H9 (cell line): ENCODE data around the gene TFF2. TPM values are rescaled to one million over a fixed set of nuclear protein-coding genes. Genes with fewer than 3 reads are reported as not detected.

Source experiments
- DNase-seq: peaks from one replicate; pipeline ENCODE4 v3.0.0-alpha.2; 2017
- H2AFZ ChIP-seq: one replicate; pipeline ENCODE4 v1.6.1; 2013; ENCODE audit warnings: mild to moderate bottlenecking, low read length, control low read depth, moderate library complexity
- H2AK5ac ChIP-seq: 2 replicates; pipeline ENCODE4 v1.6.1; 2013; ENCODE audit warnings: low read length, control low read depth, mixed read lengths; ENCODE audit not compliant: insufficient read length
- H2BK120ac ChIP-seq: one replicate; pipeline ENCODE4 v1.6.1; 2013; ENCODE audit warnings: low read depth, mild to moderate bottlenecking, low read length, control low read depth, inconsistent platforms; ENCODE audit not compliant: poor library complexity, severe bottlenecking
- H2BK12ac ChIP-seq: 2 replicates; pipeline ENCODE4 v1.6.1; 2013; ENCODE audit warnings: low read length, control low read depth, mixed read lengths, low read depth; ENCODE audit not compliant: insufficient read length
- H2BK15ac ChIP-seq: 2 replicates; pipeline ENCODE4 v1.6.1; 2013; ENCODE audit warnings: low read depth, low read length, control low read depth
- H2BK20ac ChIP-seq: one replicate; pipeline ENCODE4 v1.6.1; 2013; ENCODE audit warnings: low read depth, mild to moderate bottlenecking, low read length, control low read depth, inconsistent platforms; ENCODE audit not compliant: poor library complexity, severe bottlenecking
- H2BK5ac ChIP-seq: 2 replicates; pipeline ENCODE4 v1.6.1; 2013; ENCODE audit warnings: low read length, control low read depth, mixed read lengths; ENCODE audit not compliant: insufficient read length
- H3K14ac ChIP-seq: 2 replicates; pipeline ENCODE4 v1.6.1; 2013; ENCODE audit warnings: low read length, control low read depth; ENCODE audit not compliant: insufficient read depth
- H3K18ac ChIP-seq: 2 replicates; pipeline ENCODE4 v1.6.1; 2013; ENCODE audit warnings: low read depth, mild to moderate bottlenecking, mixed read lengths, low read length, control low read depth; ENCODE audit not compliant: insufficient read length
- H3K23ac ChIP-seq: 2 replicates; pipeline ENCODE4 v1.6.1; 2013; ENCODE audit warnings: low read length, control low read depth, mixed read lengths, low read depth; ENCODE audit not compliant: insufficient read length
- H3K23me2 ChIP-seq: 2 replicates; pipeline ENCODE4 v1.6.1; 2013; ENCODE audit warnings: low read depth, mild to moderate bottlenecking, mixed read lengths, low read length, control low read depth; ENCODE audit not compliant: insufficient read length, poor library complexity, severe bottlenecking
- H3K27ac ChIP-seq: 2 replicates; pipeline ENCODE4 v1.5.1; 2013; ENCODE audit warnings: low read length, control low read depth, mixed read lengths, low read depth; ENCODE audit not compliant: insufficient read length
- H3K27me3 ChIP-seq: 2 replicates; pipeline ENCODE4 v1.6.1; 2013; ENCODE audit warnings: low read length, control low read depth, inconsistent platforms; ENCODE audit not compliant: insufficient read depth
- H3K4ac ChIP-seq: 2 replicates; pipeline ENCODE4 v1.6.1; 2013; ENCODE audit warnings: low read depth, mild to moderate bottlenecking, control low read depth, inconsistent platforms, low read length, moderate library complexity
- H3K4me1 ChIP-seq: 2 replicates; pipeline ENCODE4 v1.6.1; 2013; ENCODE audit warnings: low read length, control low read depth, inconsistent platforms; ENCODE audit not compliant: insufficient read depth
- H3K4me2 ChIP-seq: 2 replicates; pipeline ENCODE4 v1.6.1; 2013; ENCODE audit warnings: low read length, control low read depth, mixed read lengths; ENCODE audit not compliant: insufficient read length, insufficient read depth
- H3K56ac ChIP-seq: 2 replicates; pipeline ENCODE4 v1.6.1; 2013; ENCODE audit warnings: low read depth, mild to moderate bottlenecking, mixed read lengths, low read length, control low read depth; ENCODE audit not compliant: insufficient read length
- H3K79me1 ChIP-seq: 2 replicates; pipeline ENCODE4 v1.6.1; 2013; ENCODE audit warnings: low read depth, mild to moderate bottlenecking, moderate library complexity, low read length, control low read depth, inconsistent platforms; ENCODE audit not compliant: insufficient read depth, poor library complexity, severe bottlenecking
- H3K79me2 ChIP-seq: 2 replicates; pipeline ENCODE4 v1.6.1; 2013; ENCODE audit warnings: low read length, control low read depth, inconsistent platforms; ENCODE audit not compliant: insufficient read depth
- H3K9ac ChIP-seq: 2 replicates; pipeline ENCODE4 v1.6.1; 2013; ENCODE audit warnings: low read length, control low read depth, mixed read lengths; ENCODE audit not compliant: insufficient read length; ENCODE audit errors: extremely low read depth
- H3K9me3 ChIP-seq: one replicate; pipeline ENCODE4 v1.6.1; 2013; ENCODE audit warnings: low read depth, low read length, inconsistent platforms; ENCODE audit not compliant: control insufficient read depth
- H3T11ph ChIP-seq: one replicate; pipeline ENCODE4 v1.6.1; 2013; ENCODE audit warnings: mild to moderate bottlenecking, low read length, control low read depth, inconsistent platforms
- H4K20me1 ChIP-seq: one replicate; pipeline ENCODE4 v1.6.1; 2013; ENCODE audit not compliant: control insufficient read depth, insufficient read length, insufficient read depth
- H4K5ac ChIP-seq: 2 replicates; pipeline ENCODE4 v1.6.1; 2013; ENCODE audit warnings: low read depth, mild to moderate bottlenecking, mixed read lengths, low read length, control low read depth; ENCODE audit not compliant: insufficient read length
- H4K8ac ChIP-seq: replicated peaks from 2 replicates; pipeline ENCODE4 v1.6.1; 2013; ENCODE audit warnings: low read length, control low read depth, mixed read lengths, low read depth; ENCODE audit not compliant: insufficient read length
- H4K91ac ChIP-seq: 2 replicates; pipeline ENCODE4 v1.6.1; 2013; ENCODE audit warnings: low read depth, mild to moderate bottlenecking, moderate library complexity, mixed read lengths, low read length, control low read depth; ENCODE audit not compliant: insufficient read length
- H3K27ac Mint-ChIP-seq, 3 experiments: 2 replicates in 2 of 3; 3 replicates in 1 of 3; pipeline ENCODE4 v1.8.0; 2020 to 2021; ENCODE audit warnings: mixed read lengths in 3 of 3, mild to moderate bottlenecking in 1 of 3, moderate library complexity in 1 of 3
- H3K27me3 Mint-ChIP-seq: 2 replicates; pipeline ENCODE4 v1.8.0; 2021; ENCODE audit warnings: low read depth, mild to moderate bottlenecking, moderate library complexity, mixed read lengths
- H3K36me3 Mint-ChIP-seq, 3 experiments: 2 replicates in 2 of 3; 3 replicates in 1 of 3; pipeline ENCODE4 v1.8.0; 2020 to 2021; ENCODE audit warnings: low read depth in 3 of 3, mixed read lengths in 3 of 3; ENCODE audit not compliant: insufficient read depth in 1 of 3
- H3K4me1 Mint-ChIP-seq, 2 experiments: 2 replicates each; pipeline ENCODE4 v1.8.0; 2020; ENCODE audit warnings: mixed read lengths in 2 of 2
- H3K4me3 Mint-ChIP-seq, 2 experiments: 2 replicates in 1 of 2; 3 replicates in 1 of 2; pipeline ENCODE4 v1.8.0; 2020 to 2021; ENCODE audit warnings: mild to moderate bottlenecking in 2 of 2, mixed read lengths in 2 of 2, moderate library complexity in 1 of 2
- H3K9me3 Mint-ChIP-seq, 2 experiments: 2 replicates in 1 of 2; 3 replicates in 1 of 2; pipeline ENCODE4 v1.8.0; 2020; ENCODE audit warnings: mild to moderate bottlenecking in 2 of 2, mixed read lengths in 2 of 2, moderate library complexity in 1 of 2
- WGBS: extraction: QIAGEN DNeasy Blood & Tissue Kit; methylation state at CpG from one replicate; pipeline ENCODE4 v1.1.7; 2013; ENCODE audit warnings: missing lambda C conversion rate, low lambda C conversion rate, mixed read lengths; ENCODE audit not compliant: insufficient read length; ENCODE audit errors: extremely low coverage; 5-methylcytosine and 5-hydroxymethylcytosine counted together
- total RNA-seq: library from RNA; stranded (reverse); gene quantifications from 2 replicates; pipeline ENCODE4 v1.2.1, GENCODE V29; 2021
- TF ChIP-seq, protein P1 (sequence below): fragments of 200-600 bp; sonication (generic); conservative IDR thresholded peaks from 3 replicates; pipeline ENCODE4 v1.8.0; 2021; ENCODE audit warnings: antibody characterized with exemption, mild to moderate bottlenecking

TFF2 gene
- total RNA-seq, 1 experiment from 2014 or later = not detected

DNA sequence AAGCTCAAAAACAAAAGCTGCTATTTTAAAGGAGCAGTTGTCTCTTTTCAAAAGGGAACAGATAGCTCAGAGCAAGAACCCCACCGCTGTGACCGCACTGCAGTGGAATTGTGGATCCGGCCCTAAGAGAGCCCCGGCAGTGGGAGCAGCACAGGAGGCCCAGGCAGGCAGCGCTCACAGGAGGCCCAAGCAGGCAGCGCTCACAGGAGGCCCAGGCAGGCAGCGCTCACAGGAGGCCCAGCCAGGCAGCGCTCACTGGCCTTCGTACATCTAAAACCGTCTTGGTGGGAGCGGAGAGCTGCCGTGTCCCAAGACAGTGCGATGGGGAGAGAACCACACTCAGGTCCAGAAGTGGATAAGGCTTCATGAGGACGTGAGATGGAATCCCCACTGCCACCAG is 39.6 kb downstream of the TFF2 start:
- no peak overlapping the region for H4K5ac ChIP-seq
- no peak overlapping the region for H3K18ac ChIP-seq
- H3K36me3 Mint-ChIP-seq = no peaks in the 10 kb centered on the region
- H3K27ac Mint-ChIP-seq = no peak overlapping the region
- H3K4me1 ChIP-seq = peaks cover 4% of the 10 kb centered on the region; the same call in 1 of the 2 replicates
- no peak overlapping the region for H4K91ac ChIP-seq
- no peak overlapping the region for H3K9ac ChIP-seq
- no peak overlapping the region for H3K4me2 ChIP-seq
- H3T11ph ChIP-seq = no peak overlapping the region
- no peaks in the 10 kb centered on the region for H4K20me1 ChIP-seq
- H2BK12ac ChIP-seq = no peak overlapping the region
- H2BK15ac ChIP-seq = no peak overlapping the region
- no peak overlapping the region for H3K56ac ChIP-seq
- peaks cover 36 to 37% of the 10 kb centered on the region in 2 experiments for H3K4me1 Mint-ChIP-seq
- H3K4ac ChIP-seq = no peak overlapping the region
- H3K79me2 ChIP-seq = no peaks in the 10 kb centered on the region
- TF ChIP-seq, protein P1, sequence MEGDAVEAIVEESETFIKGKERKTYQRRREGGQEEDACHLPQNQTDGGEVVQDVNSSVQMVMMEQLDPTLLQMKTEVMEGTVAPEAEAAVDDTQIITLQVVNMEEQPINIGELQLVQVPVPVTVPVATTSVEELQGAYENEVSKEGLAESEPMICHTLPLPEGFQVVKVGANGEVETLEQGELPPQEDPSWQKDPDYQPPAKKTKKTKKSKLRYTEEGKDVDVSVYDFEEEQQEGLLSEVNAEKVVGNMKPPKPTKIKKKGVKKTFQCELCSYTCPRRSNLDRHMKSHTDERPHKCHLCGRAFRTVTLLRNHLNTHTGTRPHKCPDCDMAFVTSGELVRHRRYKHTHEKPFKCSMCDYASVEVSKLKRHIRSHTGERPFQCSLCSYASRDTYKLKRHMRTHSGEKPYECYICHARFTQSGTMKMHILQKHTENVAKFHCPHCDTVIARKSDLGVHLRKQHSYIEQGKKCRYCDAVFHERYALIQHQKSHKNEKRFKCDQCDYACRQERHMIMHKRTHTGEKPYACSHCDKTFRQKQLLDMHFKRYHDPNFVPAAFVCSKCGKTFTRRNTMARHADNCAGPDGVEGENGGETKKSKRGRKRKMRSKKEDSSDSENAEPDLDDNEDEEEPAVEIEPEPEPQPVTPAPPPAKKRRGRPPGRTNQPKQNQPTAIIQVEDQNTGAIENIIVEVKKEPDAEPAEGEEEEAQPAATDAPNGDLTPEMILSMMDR = no peak
- no peak for DNase-seq
- H3K79me1 ChIP-seq = no peaks in the 10 kb centered on the region
- H3K9me3 ChIP-seq = no peaks in the 10 kb centered on the region
- no peak overlapping the region for H4K8ac ChIP-seq
- no peak overlapping the region for H3K4me3 Mint-ChIP-seq
- no peak overlapping the region for H2AFZ ChIP-seq
- no peaks in the 10 kb centered on the region for H3K27me3 ChIP-seq
- H2AK5ac ChIP-seq = no peak overlapping the region
- no peaks in the 10 kb centered on the region for H3K23me2 ChIP-seq
- peaks cover 7% of the 10 kb centered on the region for H3K27me3 Mint-ChIP-seq
- H3K27ac ChIP-seq = no peak overlapping the region
- no CpG with 5 or more reads among the region's 14 CpGs for WGBS
- no peak overlapping the region for H3K14ac ChIP-seq
- no peaks in the 10 kb centered on the region; a peak in 1 of 5 replicates for H3K9me3 Mint-ChIP-seq
- no peak overlapping the region for H2BK20ac ChIP-seq
- H3K23ac ChIP-seq = no peak overlapping the region
- H2BK5ac ChIP-seq = no peak overlapping the region
- no peak overlapping the region for H2BK120ac ChIP-seq
